ENCODE results near the gene RSRC1.

Gene RSRC1

GRCh38 chr3:158471639-158472294 lies 361.9 kb downstream of the RSRC1 start:
- TF ChIP-seq TAF1 (IDR thresholded peaks at IDR 0.05; ENCODE audit: low read depth): no peak
- no peak for TF ChIP-seq TCF12 (IDR thresholded peaks at IDR 0.05; ENCODE audit: low read depth)
- TF ChIP-seq YY1 (IDR thresholded peaks at IDR 0.05; ENCODE audit: low read depth): no peak
- TF ChIP-seq, protein P1, sequence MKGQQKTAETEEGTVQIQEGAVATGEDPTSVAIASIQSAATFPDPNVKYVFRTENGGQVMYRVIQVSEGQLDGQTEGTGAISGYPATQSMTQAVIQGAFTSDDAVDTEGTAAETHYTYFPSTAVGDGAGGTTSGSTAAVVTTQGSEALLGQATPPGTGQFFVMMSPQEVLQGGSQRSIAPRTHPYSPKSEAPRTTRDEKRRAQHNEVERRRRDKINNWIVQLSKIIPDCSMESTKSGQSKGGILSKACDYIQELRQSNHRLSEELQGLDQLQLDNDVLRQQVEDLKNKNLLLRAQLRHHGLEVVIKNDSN (IDR thresholded peaks at IDR 0.05): no peak
- TF ChIP-seq ZBTB7A (IDR thresholded peaks at IDR 0.05; ENCODE audit: low read depth): no peak
- no peak for TF ChIP-seq EGR1 (IDR thresholded peaks at IDR 0.05)
- no peak for TF ChIP-seq REST (IDR thresholded peaks at IDR 0.05; ENCODE audit: low read depth)
- no peak for TF ChIP-seq RAD21 (IDR thresholded peaks at IDR 0.05; ENCODE audit: low read depth)
- no peak for TF ChIP-seq FOXM1 (IDR thresholded peaks at IDR 0.05; ENCODE audit: borderline replicate concordance, low read depth)
- TF ChIP-seq MAX (IDR thresholded peaks at IDR 0.05): no peak
- no peak for TF ChIP-seq CEBPB (IDR thresholded peaks at IDR 0.05)
- TF ChIP-seq EP300 (IDR thresholded peaks at IDR 0.05; ENCODE audit: borderline replicate concordance): no peak
- no peak for TF ChIP-seq TEAD4 (IDR thresholded peaks at IDR 0.05)
- TF ChIP-seq NFIC (IDR thresholded peaks at IDR 0.05): no peak
- TF ChIP-seq CREB1 (IDR thresholded peaks at IDR 0.05; ENCODE audit: low read depth): no peak

DNA sequence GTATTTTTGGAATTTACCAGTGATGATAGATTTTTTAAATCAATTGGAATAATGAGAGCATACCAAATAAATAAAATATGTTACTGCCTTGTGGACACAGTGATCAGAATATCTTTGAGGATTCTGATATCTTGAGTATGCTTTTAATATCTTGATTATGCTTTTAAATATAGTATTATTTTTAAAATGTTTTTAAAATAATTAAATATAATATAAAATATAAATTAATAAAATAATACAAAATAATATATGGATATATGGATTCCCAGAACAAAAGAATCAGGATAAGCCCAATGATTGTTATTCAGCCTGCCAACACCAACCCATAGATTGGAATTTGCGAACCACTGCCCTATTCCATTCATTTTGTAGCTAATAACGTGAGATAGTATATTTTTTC lies 369.2 kb downstream of the RSRC1 start:
- TF ChIP-seq CREB1 (IDR thresholded peaks at IDR 0.05; ENCODE audit: low read depth): no peak
- TF ChIP-seq FOXM1 (IDR thresholded peaks at IDR 0.05; ENCODE audit: borderline replicate concordance, low read depth): no peak
- TF ChIP-seq MAX (IDR thresholded peaks at IDR 0.05): no peak
- TF ChIP-seq EGR1 (IDR thresholded peaks at IDR 0.05): no peak
- TF ChIP-seq ZBTB7A (IDR thresholded peaks at IDR 0.05; ENCODE audit: low read depth): no peak
- TF ChIP-seq, protein P1 (IDR thresholded peaks at IDR 0.05): no peak
- no peak for TF ChIP-seq EP300 (IDR thresholded peaks at IDR 0.05; ENCODE audit: borderline replicate concordance)
- TF ChIP-seq TAF1 (IDR thresholded peaks at IDR 0.05; ENCODE audit: low read depth): no peak

DNA sequence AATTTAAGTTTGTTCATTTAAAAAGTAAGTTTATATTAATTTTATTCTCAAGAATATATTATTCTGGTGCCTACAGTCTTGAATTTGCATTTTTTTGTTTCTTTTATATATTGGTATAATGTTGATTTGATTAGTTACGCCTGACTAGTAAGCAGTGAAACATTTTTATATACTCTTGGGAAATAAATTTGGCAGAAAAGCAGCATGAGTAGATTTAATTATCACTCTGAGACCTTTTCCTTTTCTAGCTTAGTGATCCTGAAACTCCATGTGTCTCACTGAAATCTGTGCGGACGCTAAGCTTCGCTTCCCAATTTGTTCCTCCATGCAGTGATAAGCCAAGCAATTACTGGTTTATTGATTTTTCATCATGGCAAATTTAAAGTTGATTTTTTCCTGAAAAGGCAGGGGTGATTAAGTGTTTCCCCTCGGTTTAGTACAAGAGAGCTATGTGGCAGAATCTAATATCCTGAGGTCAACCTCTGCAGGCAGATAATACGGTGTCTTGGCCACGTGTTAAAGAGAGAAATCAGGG lies 373.9 kb downstream of the RSRC1 start:
- TF ChIP-seq MAX (IDR thresholded peaks at IDR 0.05): no peak

DNA sequence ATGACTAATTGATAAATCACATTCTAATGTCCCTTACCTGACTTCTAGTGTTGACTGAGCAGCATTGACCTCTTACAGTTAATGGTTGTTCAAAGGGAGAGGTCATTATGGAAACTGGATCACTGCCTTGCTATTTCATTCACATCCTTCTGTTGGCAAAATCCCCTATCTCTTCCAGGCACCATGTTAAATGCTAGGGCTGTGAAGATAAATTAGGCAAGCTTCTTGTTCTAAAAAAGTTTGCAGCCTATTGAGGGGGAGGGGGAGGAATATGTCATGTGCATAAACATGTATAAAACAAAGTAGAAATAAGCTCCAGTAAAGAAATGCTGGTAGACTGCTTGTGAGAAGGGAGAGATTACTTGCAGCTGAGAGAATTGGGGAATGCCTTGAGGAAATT lies 376.3 kb downstream of the RSRC1 start:
- TF ChIP-seq, protein P1 (IDR thresholded peaks at IDR 0.05): no peak
- no peak for TF ChIP-seq FOXM1 (IDR thresholded peaks at IDR 0.05; ENCODE audit: borderline replicate concordance, low read depth)
- TF ChIP-seq EP300 (IDR thresholded peaks at IDR 0.05; ENCODE audit: borderline replicate concordance): no peak
- no peak for TF ChIP-seq NFIC (IDR thresholded peaks at IDR 0.05)
- TF ChIP-seq TEAD4 (IDR thresholded peaks at IDR 0.05): no peak
- TF ChIP-seq EGR1 (IDR thresholded peaks at IDR 0.05): no peak
- TF ChIP-seq ZBTB7A (IDR thresholded peaks at IDR 0.05; ENCODE audit: low read depth): no peak
- no peak for TF ChIP-seq REST (IDR thresholded peaks at IDR 0.05; ENCODE audit: low read depth)
- TF ChIP-seq CEBPB (IDR thresholded peaks at IDR 0.05): no peak
- TF ChIP-seq TAF1 (IDR thresholded peaks at IDR 0.05; ENCODE audit: low read depth): no peak
- no peak for TF ChIP-seq MAX (IDR thresholded peaks at IDR 0.05)
- no peak for TF ChIP-seq YY1 (IDR thresholded peaks at IDR 0.05; ENCODE audit: low read depth)
- no peak for TF ChIP-seq CREB1 (IDR thresholded peaks at IDR 0.05; ENCODE audit: low read depth)
- TF ChIP-seq RAD21 (IDR thresholded peaks at IDR 0.05; ENCODE audit: low read depth): no peak
- TF ChIP-seq TCF12 (IDR thresholded peaks at IDR 0.05; ENCODE audit: low read depth): no peak

- TF ChIP-seq CREB1 (IDR thresholded peaks at IDR 0.05; ENCODE audit: low read depth): no peak
- no peak for TF ChIP-seq TEAD4 (IDR thresholded peaks at IDR 0.05)
- TF ChIP-seq EGR1 (IDR thresholded peaks at IDR 0.05): no peak
- no peak for TF ChIP-seq FOXM1 (IDR thresholded peaks at IDR 0.05; ENCODE audit: borderline replicate concordance, low read depth)
- no peak for TF ChIP-seq YY1 (IDR thresholded peaks at IDR 0.05; ENCODE audit: low read depth)
- TF ChIP-seq, protein P1 (IDR thresholded peaks at IDR 0.05): no peak
- TF ChIP-seq ZBTB7A (IDR thresholded peaks at IDR 0.05; ENCODE audit: low read depth): no peak
- TF ChIP-seq REST (IDR thresholded peaks at IDR 0.05; ENCODE audit: low read depth): no peak
- no peak for TF ChIP-seq TCF12 (IDR thresholded peaks at IDR 0.05; ENCODE audit: low read depth)
- no peak for TF ChIP-seq CEBPB (IDR thresholded peaks at IDR 0.05)
- no peak for TF ChIP-seq RAD21 (IDR thresholded peaks at IDR 0.05; ENCODE audit: low read depth)
- TF ChIP-seq EP300 (IDR thresholded peaks at IDR 0.05; ENCODE audit: borderline replicate concordance): no peak
- no peak for TF ChIP-seq MAX (IDR thresholded peaks at IDR 0.05)
- TF ChIP-seq NFIC (IDR thresholded peaks at IDR 0.05): no peak
- no peak for TF ChIP-seq TAF1 (IDR thresholded peaks at IDR 0.05; ENCODE audit: low read depth)
Measured at GRCh38 chr3:158488670-158489069, 378.8 kb downstream of the RSRC1 start.

All from Ishikawa (cell line).